Endothelial cell of umbilical vein (primary cell): ENCODE measurements around the gene MAN2B2. TPM values are rescaled to one million over a fixed set of nuclear protein-coding genes. Genes with fewer than 3 reads are reported as not detected.

Source experiments
- BruUV-seq: library from RNA; stranded (reverse); fragments of 400-500 nt; replicated peaks from 2 replicates; lab custom pipeline; 2021; lab: Mats Ljungman, UMichigan
- CTCF ChIA-PET: fragments of 300-600, 350-600 bp; sonication (Branson Sonifier 250); formaldehyde crosslinking; loops from one replicate; lab custom pipeline; 2021; ENCODE audit warnings: antibody characterized with exemption, inconsistent platforms; lab: Charles Lee
- POLR2A ChIA-PET: fragments of 300-600, 350-600 bp; sonication (Branson Sonifier 250); formaldehyde crosslinking; loops from one replicate; lab custom pipeline; 2021; ENCODE audit warnings: antibody characterized with exemption, inconsistent platforms; lab: Charles Lee
- DNase-seq: peaks from one replicate; pipeline ENCODE4 v3.0.0-alpha.2; 2011; ENCODE audit warnings: low read depth, low spot score
- FAIRE-seq: peaks from 2 replicates; lab custom pipeline; 2011; peaks lifted over from hg19 to GRCh38; lab: Jason Lieb, UNC
- H2AFZ ChIP-seq: 2 replicates; pipeline ENCODE4 v1.6.0; 2012; ENCODE audit warnings: low read depth, low read length, control low read depth, inconsistent platforms
- H3K27ac ChIP-seq: 2 replicates; pipeline ENCODE4 v1.5.1; 2011; ENCODE audit warnings: low read depth, mild to moderate bottlenecking, control low read depth, low read length, moderate library complexity; ENCODE audit not compliant: insufficient read depth
- H3K27me3 ChIP-seq, 2 experiments: 2 replicates each; pipeline versions ENCODE4 v1.6.0 to v1.6.1; 2011; ENCODE audit warnings: low read length in 2 of 2, mixed read lengths in 1 of 2; ENCODE audit not compliant: control insufficient read depth in 2 of 2, insufficient read depth in 2 of 2
- H3K36me3 ChIP-seq, 2 experiments: 2 replicates in 1 of 2; 3 replicates in 1 of 2; pipeline ENCODE4 v1.5.1; 2011; ENCODE audit warnings: low read length in 2 of 2, mild to moderate bottlenecking in 1 of 2, moderate library complexity in 1 of 2; ENCODE audit not compliant: control insufficient read depth in 2 of 2, insufficient read depth in 2 of 2; ENCODE audit errors: extremely low read depth in 1 of 2
- H3K4me1 ChIP-seq: 3 replicates; pipeline ENCODE4 v1.5.1; 2011; ENCODE audit warnings: mild to moderate bottlenecking, low read length; ENCODE audit not compliant: control insufficient read depth, insufficient read depth; ENCODE audit errors: extremely low read depth
- H3K4me2 ChIP-seq: 2 replicates; pipeline ENCODE4 v1.6.1; 2011; ENCODE audit warnings: low read length, control low read depth, mixed read lengths; ENCODE audit not compliant: insufficient read depth
- H3K4me3 ChIP-seq, 3 experiments: fragments of 200-600 bp in 1 of 3; sonication (generic), shearing (Covaris generic) in 1 of 3; replicated peaks in 1 of 3; 2 replicates each; pipeline ENCODE4 v1.5.1; 2011 to 2016; ENCODE audit warnings: control low read depth in 3 of 3, low read length in 3 of 3, mild to moderate bottlenecking in 2 of 3, inconsistent platforms in 1 of 3, low read depth in 1 of 3, moderate library complexity in 1 of 3; ENCODE audit not compliant: insufficient read depth in 1 of 3
- H3K79me2 ChIP-seq: 2 replicates; pipeline ENCODE4 v1.6.0; 2012; ENCODE audit warnings: low read length, inconsistent platforms; ENCODE audit not compliant: control insufficient read depth, insufficient read depth
- H3K9ac ChIP-seq: replicated peaks from 2 replicates; pipeline ENCODE3; 2011; ENCODE audit warnings: low read length, control low read depth; ENCODE audit not compliant: insufficient read depth; ENCODE audit errors: extremely low read depth
- H3K9me1 ChIP-seq: replicated peaks from 3 replicates; pipeline ENCODE4 v1.6.0; 2011; ENCODE audit warnings: mild to moderate bottlenecking, low read length; ENCODE audit not compliant: control insufficient read depth, insufficient read depth; ENCODE audit errors: extremely low read depth
- H3K9me3 ChIP-seq: replicated peaks from 2 replicates; pipeline ENCODE4 v1.5.1; 2012; ENCODE audit warnings: low read length, inconsistent platforms; ENCODE audit not compliant: control insufficient read depth, insufficient read depth
- H4K20me1 ChIP-seq: replicated peaks from 2 replicates; pipeline ENCODE3; 2011; ENCODE audit warnings: mild to moderate bottlenecking, low read length; ENCODE audit not compliant: control insufficient read depth, insufficient read depth; ENCODE audit errors: extremely low read depth
- CTCF ChIP-seq, 2 donors: IDR thresholded peaks; 1 replicate in 1 of 2; 2 replicates in 1 of 2; pipeline ENCODE4 v1.5.1; 2011; ENCODE audit warnings: low read length in 2 of 2, mild to moderate bottlenecking in 2 of 2, moderate library complexity in 2 of 2, control low read depth in 1 of 2, inconsistent platforms in 1 of 2, low read depth in 1 of 2; ENCODE audit not compliant: insufficient read depth in 1 of 2; ENCODE audit errors: extremely low read depth in 1 of 2
- EZH2 ChIP-seq: IDR thresholded peaks from 2 replicates; pipeline ENCODE4 v1.6.1; 2012; ENCODE audit warnings: borderline replicate concordance, low read depth, mild to moderate bottlenecking, moderate library complexity, low read length, inconsistent platforms; ENCODE audit not compliant: severe bottlenecking
- FOS ChIP-seq: IDR thresholded peaks from 2 replicates; pipeline ENCODE4 v1.6.1; 2011; ENCODE audit warnings: mild to moderate bottlenecking, low read length, moderate library complexity, borderline replicate concordance; ENCODE audit not compliant: insufficient read depth
- GATA2 ChIP-seq: IDR thresholded peaks from 2 replicates; pipeline ENCODE4 v1.7.0; 2011; ENCODE audit warnings: low read depth, mild to moderate bottlenecking, moderate library complexity, mixed read lengths, low read length; ENCODE audit not compliant: insufficient read length, insufficient read depth
- JUN ChIP-seq: IDR thresholded peaks from 2 replicates; pipeline ENCODE4 v1.6.1; 2011; ENCODE audit warnings: borderline replicate concordance, low read depth; ENCODE audit not compliant: insufficient read length, insufficient read depth
- MAX ChIP-seq: IDR thresholded peaks from 2 replicates; pipeline ENCODE4 v1.6.1; 2011; ENCODE audit not compliant: insufficient read depth, insufficient read length
- MYC ChIP-seq: IDR thresholded peaks from one replicate; pipeline ENCODE4 v1.6.1; 2011; ENCODE audit warnings: mild to moderate bottlenecking, low read depth, low read length
- POLR2A ChIP-seq: IDR thresholded peaks from 2 replicates; pipeline ENCODE4 v1.6.1; 2012; ENCODE audit warnings: low read depth, mild to moderate bottlenecking, control low read depth, low read length
- dilution Hi-C: fragments of 300-500 bp; cut with MboI; formaldehyde crosslinking; loops from one replicate; pipeline ENCODE4 v1.15.0; 2019; ENCODE audit warnings: low sequenced_read_pairs; ENCODE audit not compliant: extremely low pct_ligation_motif_present
- intact Hi-C: fragments of 100-400 bp; cut with micrococcal nuclease; formaldehyde crosslinking; loops from one replicate; pipeline ENCODE4 v1.10.0; 2022
- polyA plus RNA-seq, 4 experiments: library from polyadenylated mRNA; depleted of rRNA in 3 of 4; stranded (reverse) in 3 of 4; unstranded in 1 of 4; fragments of >200 nt; gene quantifications; 2 replicates each; pipeline versions ENCODE4 v1.2.1 to v1.2.3, GENCODE V29; 2011 to 2012; ENCODE audit warnings: missing spikeins in 1 of 4
- total RNA-seq: library from RNA; stranded (reverse); gene quantifications from 2 replicates; pipeline ENCODE4 v1.2.3, GENCODE V29; 2021

Gene MAN2B2
- total and polyA plus RNA-seq, 2 donors (not counting 3 experiments of a cell fraction or from before 2014, with no cell fraction given): 15.7 to 25.1 TPM

- no peaks in the 10 kb centered on the region for H3K27me3 ChIP-seq
- H3K36me3 ChIP-seq: no peaks in the 10 kb centered on the region
- no peak overlapping the region for H3K4me2 ChIP-seq
- H3K27ac ChIP-seq: no peak overlapping the region
- intact Hi-C loops (no loop called here), dilution Hi-C loops (no loop called here)
- ChIA-PET POLR2A (no interaction called here), CTCF (no interaction called here)
- TF ChIP-seq CTCF (IDR thresholded peaks at IDR 0.05; ENCODE audit: extremely low read depth in 1 of 2, insufficient read depth in 1 of 2, low read depth in 1 of 2, low read length in 2 of 2) (no peak), MYC (no peak), EZH2 (no peak), MAX (no peak), GATA2 (no peak), JUN (no peak), POLR2A (no peak)
- no peaks in the 10 kb centered on the region for H3K9me1 ChIP-seq
- no peaks in the 10 kb centered on the region for H4K20me1 ChIP-seq
- H3K9ac ChIP-seq: no peak overlapping the region
- DNase-seq (no peak), FAIRE-seq (no peak)
- no peaks in the 10 kb centered on the region for H3K79me2 ChIP-seq
- H3K4me1 ChIP-seq: no peaks in the 10 kb centered on the region
- H2AFZ ChIP-seq: no peak overlapping the region
- H3K9me3 ChIP-seq: no peaks in the 10 kb centered on the region
- no peak overlapping the region for H3K4me3 ChIP-seq
- no TSS peak for BruUV-seq
Measured at GRCh38 chr4:6532102-6532501, 42.9 kb upstream of the MAN2B2 start.

- no peak overlapping the region for H3K27ac ChIP-seq
- H3K4me3 ChIP-seq: no peak overlapping the region
- FAIRE-seq: no peak
- H3K4me1 ChIP-seq: no peaks in the 10 kb centered on the region
- H2AFZ ChIP-seq: no peak overlapping the region
- no TSS peak for BruUV-seq
- no peak for TF ChIP-seq MAX
- TF ChIP-seq JUN: no peak
- no peak for TF ChIP-seq FOS
- no peak for TF ChIP-seq POLR2A
- no peak for DNase-seq
- H3K4me2 ChIP-seq: no peak overlapping the region
- H3K9me3 ChIP-seq: no peaks in the 10 kb centered on the region
- no peak overlapping the region for H3K9ac ChIP-seq
- dilution Hi-C loops (no loop called here), intact Hi-C loops (no loop called here)
- H4K20me1 ChIP-seq: no peaks in the 10 kb centered on the region
- no peaks in the 10 kb centered on the region for H3K36me3 ChIP-seq
- H3K79me2 ChIP-seq: no peaks in the 10 kb centered on the region
- CTCF ChIA-PET: no interaction called here
- POLR2A ChIA-PET: no interaction called here
- H3K9me1 ChIP-seq: no peaks in the 10 kb centered on the region
- H3K27me3 ChIP-seq: no peaks in the 10 kb centered on the region
Measured at GRCh38 chr4:6532658-6533057, 42.3 kb upstream of the MAN2B2 start.
